Erythroblast (primary cell): ENCODE data around the gene OR6B1.
"Not testable (repeated sequence)": the region's sequence is repeated elsewhere in the genome, so short reads cannot be mapped to it uniquely, and the experiment has no call there.

Source experiments
- DNase-seq, 2 experiments: peaks; one replicate each; lab custom pipeline; 2025; lab: John Stamatoyannopoulos, UW
- GATA1 ChIP-seq: IDR thresholded peaks from 2 replicates; pipeline ENCODE4 v1.6.1; 2011; ENCODE audit warnings: low read depth, mild to moderate bottlenecking, control low read depth, low read length, moderate library complexity
- POLR2A ChIP-seq: IDR thresholded peaks from 2 replicates; pipeline ENCODE4 v1.6.1; 2011; ENCODE audit warnings: mild to moderate bottlenecking, low read length

Gene OR6B1

GRCh38 chr7:143983960-143984359, 16.2 kb upstream of the OR6B1 start:
- no peak for DNase-seq
- no peak for TF ChIP-seq POLR2A
- no peak for TF ChIP-seq GATA1

GRCh38 chr7:143987513-143987912, 12.6 kb upstream of the OR6B1 start:
- no peak for TF ChIP-seq GATA1
- no peak for TF ChIP-seq POLR2A

GRCh38 chr7:143988976-143989745, 11.0 kb upstream of the OR6B1 start:
- peak in 1 of 2 experiments; percentile 15 for DNase-seq
- TF ChIP-seq POLR2A = no peak
- TF ChIP-seq GATA1 = no peak

More at GRCh38 chr7:143987513-143987912, 12.6 kb upstream of the OR6B1 start:
- DNase-seq = no peak

- no peak for DNase-seq
- TF ChIP-seq GATA1 = no peak
- TF ChIP-seq POLR2A = no peak
These were observed 7.5 kb upstream of the OR6B1 start for GRCh38 chr7:143992670-143993069.

- TF ChIP-seq GATA1 = no peak
- DNase-seq = no peak
These were observed 6.2 kb upstream of the OR6B1 start for GRCh38 chr7:143993924-143994323.

- no peak for DNase-seq
- TF ChIP-seq GATA1 (no peak), POLR2A (no peak)
These were observed 1.4 kb downstream of the OR6B1 start for GRCh38 chr7:144001543-144001942.

- TF ChIP-seq GATA1 (no peak), POLR2A (no peak)
These were observed 4.6 kb downstream of the OR6B1 start for GRCh38 chr7:144004703-144005102.

GRCh38 chr7:144006029-144006691, 6.0 kb downstream of the OR6B1 start:
- DNase-seq = no peak
- TF ChIP-seq POLR2A (no peak), GATA1 (no peak)

More at GRCh38 chr7:144004703-144005102, 4.6 kb downstream of the OR6B1 start:
- no peak for DNase-seq

GRCh38 chr7:144006692-144007042, 6.5 kb downstream of the OR6B1 start:
- DNase-seq = no peak
- TF ChIP-seq GATA1 = no peak
- no peak for TF ChIP-seq POLR2A

- TF ChIP-seq POLR2A (no peak), GATA1 (no peak)
- DNase-seq = no peak
These were observed 9.2 kb downstream of the OR6B1 start for GRCh38 chr7:144009361-144009760.

- not testable (repeated sequence) for DNase-seq
These were observed 9.9 kb downstream of the OR6B1 start for GRCh38 chr7:144010061-144010460.

- DNase-seq = not testable (repeated sequence)
These were observed 10.7 kb downstream of the OR6B1 start for GRCh38 chr7:144010821-144011220.

GRCh38 chr7:144011458-144012230, 11.5 kb downstream of the OR6B1 start:
- DNase-seq = no peak
- TF ChIP-seq GATA1 (no peak), POLR2A (no peak)

GRCh38 chr7:144018065-144018464, 17.9 kb downstream of the OR6B1 start:
- no peak for TF ChIP-seq POLR2A
- no peak for TF ChIP-seq GATA1
- DNase-seq = no peak
